ENCODE data around the gene NUP62CL. TPM values are rescaled to one million over a fixed set of nuclear protein-coding genes. Genes with fewer than 3 reads are reported as not detected.

The NUP62CL gene, protein sequence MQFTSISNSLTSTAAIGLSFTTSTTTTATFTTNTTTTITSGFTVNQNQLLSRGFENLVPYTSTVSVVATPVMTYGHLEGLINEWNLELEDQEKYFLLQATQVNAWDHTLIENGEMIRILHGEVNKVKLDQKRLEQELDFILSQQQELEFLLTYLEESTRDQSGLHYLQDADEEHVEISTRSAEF
- 0.05 TPM in 1 of 2 replicates, not detected in the other for polyA plus RNA-seq (2011; rRNA removed)
- polyA minus RNA-seq (2011; rRNA and poly(A)+ RNA removed) = not detected in 2 replicates

DNA sequence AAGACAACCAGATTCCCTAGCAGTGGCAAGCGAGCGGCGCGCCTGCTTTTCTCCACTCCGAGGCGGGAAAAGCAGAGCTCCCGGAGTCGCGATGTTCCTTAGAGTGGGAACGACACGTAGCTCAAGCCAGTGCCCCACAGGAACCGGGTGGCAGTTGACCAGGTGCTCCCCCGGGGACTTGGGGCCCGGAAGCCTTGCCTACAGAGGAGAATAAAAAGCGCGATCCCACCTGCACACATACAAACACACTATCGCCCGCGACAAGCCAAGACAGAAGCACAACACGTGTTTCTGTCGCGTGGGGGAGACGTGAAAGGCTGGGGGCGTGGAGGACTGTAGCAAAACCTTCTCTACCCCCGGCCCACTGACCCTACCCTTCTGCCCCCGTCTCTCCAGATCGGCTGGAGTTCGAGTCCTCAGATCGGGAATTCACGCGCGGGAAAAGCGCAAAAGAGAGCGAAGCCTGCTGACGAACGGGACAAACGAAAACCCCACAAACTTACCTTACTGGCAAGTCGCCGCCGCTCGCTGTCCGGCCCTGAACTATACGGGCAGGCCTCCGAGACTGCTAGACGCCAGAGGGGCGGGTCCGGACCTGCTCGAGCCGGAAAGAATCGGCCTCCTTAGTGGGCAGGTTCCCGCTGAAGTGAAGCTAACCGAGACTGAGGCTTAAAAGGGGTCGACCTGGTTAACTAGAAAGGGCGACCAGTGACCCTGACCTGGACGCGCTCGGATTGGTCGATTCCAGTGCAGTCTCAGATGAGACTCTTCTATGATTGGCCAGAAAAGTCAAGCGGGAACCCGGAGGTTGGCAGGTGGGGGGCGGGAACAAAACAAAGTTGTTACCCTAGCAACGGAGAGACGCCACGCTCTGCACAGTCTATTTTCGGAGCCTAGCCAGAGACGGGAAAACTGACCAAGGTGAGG is at the start of gene NUP62CL, which contains the start of gene DNAAF6:
NUP62CL (minus strand) TSS at position 664 of the 927 bp plus-strand sequence. CDS start 31,287 bp downstream, outside the sequence.
DNAAF6 (plus strand) TSS at position 842 of the 927 bp plus-strand sequence. CDS start 6,265 bp downstream, outside the sequence.
- no peaks in the 10 kb centered on the region for H3K9me3 ChIP-seq (ENCODE audit: control insufficient read depth, insufficient read depth, low read length)
- ChIA-PET CTCF (no interaction called here), POLR2A (no interaction called here)
- DNase-seq (ENCODE audit: low read depth, low spot score) = no peak
- H3K27ac ChIP-seq (ENCODE audit: low read depth, low read length) = no peak within 1 kb of the TSS
- H3K4me3 ChIP-seq (ENCODE audit: low read depth, low read length) = peak within 1 kb of the TSS; percentile 44
- no peaks in the 10 kb centered on the region for H3K27me3 ChIP-seq (ENCODE audit: control insufficient read depth, insufficient read depth, low read length)
- TF ChIP-seq, protein P1, sequence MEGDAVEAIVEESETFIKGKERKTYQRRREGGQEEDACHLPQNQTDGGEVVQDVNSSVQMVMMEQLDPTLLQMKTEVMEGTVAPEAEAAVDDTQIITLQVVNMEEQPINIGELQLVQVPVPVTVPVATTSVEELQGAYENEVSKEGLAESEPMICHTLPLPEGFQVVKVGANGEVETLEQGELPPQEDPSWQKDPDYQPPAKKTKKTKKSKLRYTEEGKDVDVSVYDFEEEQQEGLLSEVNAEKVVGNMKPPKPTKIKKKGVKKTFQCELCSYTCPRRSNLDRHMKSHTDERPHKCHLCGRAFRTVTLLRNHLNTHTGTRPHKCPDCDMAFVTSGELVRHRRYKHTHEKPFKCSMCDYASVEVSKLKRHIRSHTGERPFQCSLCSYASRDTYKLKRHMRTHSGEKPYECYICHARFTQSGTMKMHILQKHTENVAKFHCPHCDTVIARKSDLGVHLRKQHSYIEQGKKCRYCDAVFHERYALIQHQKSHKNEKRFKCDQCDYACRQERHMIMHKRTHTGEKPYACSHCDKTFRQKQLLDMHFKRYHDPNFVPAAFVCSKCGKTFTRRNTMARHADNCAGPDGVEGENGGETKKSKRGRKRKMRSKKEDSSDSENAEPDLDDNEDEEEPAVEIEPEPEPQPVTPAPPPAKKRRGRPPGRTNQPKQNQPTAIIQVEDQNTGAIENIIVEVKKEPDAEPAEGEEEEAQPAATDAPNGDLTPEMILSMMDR (IDR thresholded peaks at IDR 0.05; ENCODE audit: low read depth, low read length) = no peak

- ChIA-PET POLR2A (no interaction called here), CTCF (no interaction called here)
- H3K27ac ChIP-seq (ENCODE audit: low read depth, low read length) = no peak overlapping the region
- no peaks in the 10 kb centered on the region for H3K9me3 ChIP-seq (ENCODE audit: control insufficient read depth, insufficient read depth, low read length)
- TF ChIP-seq, protein P1 (IDR thresholded peaks at IDR 0.05; ENCODE audit: low read depth, low read length) = no peak
- no peak overlapping the region for H3K4me3 ChIP-seq (ENCODE audit: low read depth, low read length)
- no peaks in the 10 kb centered on the region for H3K27me3 ChIP-seq (ENCODE audit: control insufficient read depth, insufficient read depth, low read length)
- no peak for DNase-seq (ENCODE audit: low read depth, low spot score)
Observed at GRCh38 chrX:107228486-107228819, 22.2 kb upstream of the NUP62CL start.

GRCh38 chrX:107227780-107228485 is 21.7 kb upstream of the NUP62CL start:
- POLR2A ChIA-PET = no interaction called here
- TF ChIP-seq, protein P1 (IDR thresholded peaks at IDR 0.05; ENCODE audit: low read depth, low read length) = no peak
- H3K4me3 ChIP-seq (ENCODE audit: low read depth, low read length) = no peak overlapping the region
- no peaks in the 10 kb centered on the region for H3K9me3 ChIP-seq (ENCODE audit: control insufficient read depth, insufficient read depth, low read length)
- no peaks in the 10 kb centered on the region for H3K27me3 ChIP-seq (ENCODE audit: control insufficient read depth, insufficient read depth, low read length)
- no peak overlapping the region for H3K27ac ChIP-seq (ENCODE audit: low read depth, low read length)
- CTCF ChIA-PET = no interaction called here
- DNase-seq (ENCODE audit: low read depth, low spot score) = no peak

GRCh38 chrX:107226757-107227156 is 20.5 kb upstream of the NUP62CL start:
- TF ChIP-seq, protein P1 (IDR thresholded peaks at IDR 0.05; ENCODE audit: low read depth, low read length) = no peak
- DNase-seq (ENCODE audit: low read depth, low spot score) = no peak
- Histone ChIP-seq H3K9me3 (ENCODE audit: control insufficient read depth, insufficient read depth, low read length) (no peaks in the 10 kb centered on the region), H3K27ac (ENCODE audit: low read depth, low read length) (no peak overlapping the region), H3K27me3 (ENCODE audit: control insufficient read depth, insufficient read depth, low read length) (no peaks in the 10 kb centered on the region), H3K4me3 (ENCODE audit: low read depth, low read length) (no peak overlapping the region)
- ChIA-PET POLR2A (no interaction called here), CTCF (no interaction called here)
